Tibial nerve (tissue), 3 donors: Measurements from ENCODE around the gene CORO2A.

Experiments
- CTCF ChIP-seq, 5 experiments: fragments of 200-600 bp in 3 of 5; fragments of 450-650 bp in 2 of 5; sonication (generic) in 3 of 5; IDR thresholded peaks; one replicate each; pipeline ENCODE4 v1.5.1; 2016 to 2019; ENCODE audit warnings: antibody characterized with exemption in 5 of 5, mild to moderate bottlenecking in 3 of 5, moderate library complexity in 2 of 5
- POLR2A ChIP-seq, 2 donors: fragments of 450-650 bp; IDR thresholded peaks; one replicate each; pipeline ENCODE4 v1.6.1; 2017; ENCODE audit warnings: antibody characterized with exemption in 2 of 2, mild to moderate bottlenecking in 2 of 2, moderate library complexity in 2 of 2

GRCh38 chr9:98144076-98144475, 48.4 kb downstream of the CORO2A start:
- no peak for TF ChIP-seq CTCF (IDR thresholded peaks at IDR 0.05)
- TF ChIP-seq POLR2A (IDR thresholded peaks at IDR 0.05): no peak
